GM19467 (cell line): ENCODE measurements around the gene DGLUCY.
"Not testable (repeated sequence)": the region's sequence is repeated elsewhere in the genome, so short reads cannot be mapped to it uniquely, and the experiment has no call there.

Source experiments
- ATAC-seq: cut with Tn5 transposase; IDR thresholded peaks from one replicate; pipeline ENCODE4 v1.9.1; 2021; ENCODE audit warnings: mild to moderate bottlenecking, moderate library complexity; ENCODE audit not compliant: unreplicated experiment

DGLUCY gene

DNA sequence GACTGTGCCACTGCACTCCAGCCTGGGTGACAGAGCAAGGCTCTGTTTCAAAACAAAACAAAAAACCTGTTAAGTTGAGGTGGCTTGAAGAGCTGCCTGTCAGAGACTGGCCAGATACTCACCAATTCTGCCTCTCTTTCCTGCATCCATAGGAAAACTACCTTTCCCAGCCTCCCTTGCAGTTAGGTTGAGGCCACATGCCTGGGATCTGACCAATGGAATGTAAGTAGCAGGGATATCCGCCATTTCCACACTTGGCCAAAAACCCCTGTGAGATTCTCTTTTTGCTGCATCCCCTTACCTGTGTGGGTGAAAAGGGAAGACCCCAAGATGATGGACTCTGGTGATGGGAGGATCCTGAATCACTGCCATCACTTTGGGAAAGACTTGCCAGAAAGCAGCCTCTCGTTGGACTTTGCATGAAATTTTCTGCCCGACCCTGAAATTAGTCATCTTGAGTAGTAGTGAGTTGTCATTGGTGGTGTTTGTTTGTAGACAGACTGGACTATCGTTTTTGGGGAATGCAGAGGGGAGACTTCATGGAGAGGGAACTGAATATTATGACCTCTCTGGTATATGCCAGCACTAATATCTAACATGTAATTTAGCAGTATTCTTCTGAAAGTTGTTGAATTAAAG is 116.6 kb downstream of the DGLUCY start:
- no peak for ATAC-seq

DNA sequence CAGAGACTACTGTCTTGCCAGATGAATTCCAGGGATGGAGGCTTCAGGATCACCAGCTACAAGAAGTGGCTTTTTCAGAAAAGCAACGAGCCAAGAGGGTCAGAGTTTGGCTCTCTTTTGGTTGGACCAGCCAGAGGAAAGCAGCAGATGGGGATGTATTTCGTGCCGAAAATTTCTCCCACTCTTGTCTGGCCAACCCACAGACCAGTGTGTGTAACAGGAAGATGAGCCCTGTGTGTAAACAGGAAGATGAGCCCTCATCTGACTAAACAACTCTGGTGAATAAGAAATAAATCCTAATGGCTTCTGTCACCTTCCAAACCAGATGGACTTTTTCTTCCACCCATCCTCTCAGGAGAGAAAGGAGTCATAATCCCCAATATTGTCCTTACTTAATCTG is 117.6 kb downstream of the DGLUCY start:
- ATAC-seq = no peak

DNA sequence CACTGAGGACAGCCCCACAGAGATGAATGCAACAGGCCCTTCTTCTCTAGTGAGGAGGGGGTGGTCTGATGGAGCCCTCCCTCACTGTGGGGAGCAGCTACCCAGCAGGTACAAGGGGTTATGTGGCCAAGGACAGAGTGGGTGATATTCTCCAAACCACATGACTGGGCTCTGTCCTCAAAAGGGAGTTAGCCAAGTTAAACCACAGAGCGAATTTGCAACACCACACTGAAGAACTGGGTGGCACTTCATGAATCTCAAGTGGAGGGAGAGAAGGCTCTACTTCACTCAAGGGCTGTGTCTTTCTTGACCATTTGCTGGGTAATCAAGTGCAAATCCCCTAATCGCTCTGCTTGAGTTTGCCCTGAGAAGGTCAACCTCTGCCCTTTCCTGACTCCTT is 118.2 kb downstream of the DGLUCY start:
- no peak for ATAC-seq

DNA sequence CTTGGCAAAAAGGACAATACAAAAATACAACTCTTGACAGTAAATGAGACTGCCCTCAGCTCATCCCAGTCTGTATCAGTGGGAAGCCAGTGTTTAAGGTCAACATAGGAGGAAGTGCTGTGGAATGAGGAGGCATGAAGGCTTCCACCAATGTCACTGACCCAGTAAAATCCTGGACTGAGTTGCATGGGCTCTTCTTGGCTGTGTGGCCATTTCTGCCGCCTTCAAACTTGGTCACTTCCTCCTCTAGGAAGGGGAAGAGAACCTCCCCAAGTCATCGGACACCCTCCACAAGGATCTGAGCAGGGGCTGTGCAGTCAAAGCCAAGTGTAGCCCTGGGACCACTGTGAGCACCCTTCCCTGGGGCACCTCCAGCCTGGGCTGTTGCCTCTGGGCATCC is 118.7 kb downstream of the DGLUCY start:
- no peak for ATAC-seq

DNA sequence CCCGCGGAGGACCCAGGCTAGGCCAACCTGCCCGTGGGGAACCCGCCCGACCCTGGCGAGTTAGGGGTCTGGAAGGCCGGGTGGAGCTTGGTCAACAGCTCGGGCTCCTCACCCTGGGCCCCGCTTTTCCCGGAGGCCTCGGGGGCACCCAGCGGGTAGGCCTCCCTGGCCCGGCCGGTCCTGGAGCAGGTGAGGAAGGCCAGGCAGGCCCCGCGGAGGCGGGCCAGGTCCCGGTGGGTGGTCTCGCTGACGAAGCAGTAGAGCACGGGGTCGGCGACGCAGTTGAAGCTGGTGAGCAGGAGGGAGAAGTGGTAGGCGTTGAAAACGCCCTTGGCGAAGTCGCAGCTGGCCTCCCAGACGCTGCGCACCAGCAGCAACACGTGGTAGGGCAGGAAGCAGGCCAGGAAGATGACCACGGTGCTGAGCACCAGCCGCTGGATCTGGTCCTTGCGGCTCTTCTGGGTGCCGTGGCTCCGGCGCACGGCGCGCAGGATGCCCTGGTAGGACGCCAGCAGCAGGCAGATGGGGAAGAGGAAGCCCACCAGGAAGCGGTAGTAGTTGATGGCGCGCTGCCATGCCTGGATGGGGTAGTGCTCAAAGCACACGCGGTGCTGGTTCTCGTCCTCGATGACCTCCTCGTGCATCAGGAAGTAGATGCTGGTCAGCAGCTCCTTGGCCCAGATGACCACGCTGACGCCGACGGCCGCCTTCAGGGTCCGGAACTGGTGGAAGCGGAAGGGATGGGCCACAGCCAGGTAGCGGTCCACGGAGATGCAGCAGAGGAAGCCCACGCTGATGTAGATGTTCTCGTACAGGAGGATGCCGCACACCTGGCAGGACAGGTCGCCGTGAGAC is 120.3 kb downstream of the DGLUCY start:
- ATAC-seq = no peak

DNA sequence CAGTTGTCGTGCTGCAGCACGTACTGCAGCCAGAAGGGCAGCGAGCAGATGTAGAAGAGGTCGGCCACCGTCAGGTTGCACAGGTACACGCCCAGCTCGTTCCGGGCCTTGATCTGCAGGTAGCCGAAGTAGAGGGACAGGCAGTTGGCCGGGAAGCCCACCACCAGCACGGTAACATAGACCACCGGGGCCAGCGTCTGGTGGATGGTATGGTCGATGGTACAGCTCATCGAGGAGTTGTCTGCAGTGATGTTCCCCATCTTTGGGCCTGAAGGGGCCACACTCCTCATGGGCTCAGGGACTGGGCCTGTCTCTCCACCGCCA is 120.9 kb downstream of the DGLUCY start:
- ATAC-seq = no peak

DNA sequence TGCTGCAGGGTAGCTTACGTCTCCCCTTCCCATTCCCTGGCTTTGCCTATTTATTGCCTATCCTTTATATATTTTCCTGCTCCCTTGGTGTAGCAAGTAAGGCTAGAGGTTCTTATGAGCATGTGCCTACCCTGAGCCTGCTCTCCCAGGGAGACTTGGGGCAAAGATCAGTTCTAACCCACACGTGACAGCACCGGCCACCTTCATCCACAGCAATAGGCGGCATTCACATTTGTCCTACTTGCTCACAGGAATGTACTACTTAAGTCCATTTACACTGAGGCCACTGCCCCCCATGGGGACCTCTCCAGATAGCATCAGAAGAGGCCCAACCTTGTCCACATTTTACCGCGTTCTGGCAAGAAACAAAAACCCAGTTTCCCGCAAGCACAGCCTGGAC is 122.0 kb downstream of the DGLUCY start:
- ATAC-seq = no peak

DNA sequence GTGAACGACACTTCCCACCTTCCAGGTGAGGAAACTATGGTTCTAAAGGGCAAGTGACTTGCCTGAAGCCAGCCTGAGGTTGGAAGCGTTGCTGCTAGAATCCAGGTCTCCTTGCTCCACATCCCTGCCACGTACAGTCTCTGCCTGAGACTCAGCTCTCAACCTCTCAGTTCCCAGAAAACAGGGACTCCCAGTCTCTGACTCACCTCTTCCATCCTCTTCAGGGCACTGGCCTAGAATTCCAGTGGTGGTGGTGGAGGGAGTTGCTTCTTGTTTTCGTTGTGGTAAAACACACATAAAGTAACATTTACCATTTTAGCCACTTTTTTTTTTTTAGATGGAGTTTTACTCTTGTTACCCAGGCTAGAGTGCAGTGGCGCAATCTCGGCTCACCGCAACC is 123.3 kb downstream of the DGLUCY start:
- ATAC-seq = no peak

DNA sequence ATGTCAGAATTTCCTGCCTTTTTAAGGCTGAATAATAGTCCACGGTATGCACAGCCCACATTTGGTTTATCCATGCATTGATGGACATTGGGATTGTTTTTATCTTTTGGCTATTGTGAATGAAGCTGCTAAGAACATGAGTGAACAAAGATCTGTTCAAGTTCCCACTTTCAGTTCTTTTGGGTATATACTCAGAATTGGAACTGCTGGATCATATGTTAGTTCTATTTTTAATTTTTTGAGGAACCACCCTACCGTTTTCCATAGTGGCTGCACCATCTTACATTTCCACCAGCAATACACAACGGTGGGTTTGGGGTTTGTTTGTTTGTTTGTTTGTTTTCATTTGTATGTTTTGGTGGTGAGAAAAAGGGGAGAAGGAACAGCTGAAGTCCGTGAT is 124.2 kb downstream of the DGLUCY start:
- no peak for ATAC-seq

DNA sequence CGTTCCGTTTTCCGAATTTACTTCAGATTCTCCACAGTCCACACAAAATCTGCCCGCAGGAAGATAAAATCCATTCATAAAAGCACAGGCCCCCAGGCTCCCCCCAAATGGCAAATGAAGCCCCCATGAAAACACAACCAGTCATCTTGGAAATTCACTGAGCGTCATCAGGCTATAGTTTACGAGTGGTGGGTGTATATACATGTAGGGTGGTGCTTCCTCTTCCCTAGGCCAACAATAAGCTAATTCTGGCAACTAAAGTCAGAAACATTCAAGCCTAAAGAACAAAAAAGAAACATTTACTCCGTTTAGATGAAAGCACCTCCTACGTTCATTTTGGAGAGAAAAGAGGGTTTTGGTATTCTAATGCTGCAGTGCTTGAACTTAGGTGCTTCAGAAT is 124.8 kb downstream of the DGLUCY start:
- no peak for ATAC-seq

DNA sequence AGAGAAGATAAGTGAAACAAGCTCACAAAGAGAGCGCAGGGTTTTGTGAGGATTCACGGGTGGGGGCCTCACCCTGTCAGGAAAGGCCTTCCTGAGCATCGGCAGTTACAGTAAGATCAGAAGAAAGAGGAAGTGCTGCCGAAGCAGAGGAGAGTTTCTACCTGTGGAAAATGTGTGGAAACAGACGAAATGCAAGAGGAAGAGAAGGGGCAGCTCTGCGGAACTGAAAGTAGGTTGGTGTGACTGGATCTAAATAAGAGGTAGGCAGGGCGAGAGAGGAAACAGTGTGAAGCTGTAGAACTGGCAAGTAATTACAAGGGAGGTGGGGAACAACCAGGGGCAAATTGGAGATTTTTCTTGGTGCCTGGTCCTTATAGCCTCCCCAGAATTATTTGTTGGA is 128.0 kb downstream of the DGLUCY start:
- ATAC-seq = peak; percentile 59

DNA sequence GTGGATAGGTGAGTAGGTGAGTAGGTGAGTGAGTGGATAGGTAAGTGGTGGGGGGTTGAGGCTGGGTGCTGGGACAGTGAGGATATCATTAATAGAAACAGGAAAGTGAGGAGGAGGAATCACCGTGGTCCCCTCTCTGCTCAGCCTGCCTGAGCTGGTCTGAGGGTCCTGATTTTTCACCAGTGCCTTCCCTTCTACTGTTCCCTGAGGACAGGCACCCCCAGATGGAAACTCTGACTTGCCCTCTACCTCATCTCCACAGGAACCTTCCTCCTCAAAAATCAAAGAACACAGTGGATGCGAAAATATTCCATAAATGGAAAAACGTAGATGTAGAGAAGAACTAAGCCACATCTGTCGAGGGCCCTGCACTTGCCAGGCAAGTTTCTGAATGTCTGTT is 128.8 kb downstream of the DGLUCY start:
- ATAC-seq = no peak

DNA sequence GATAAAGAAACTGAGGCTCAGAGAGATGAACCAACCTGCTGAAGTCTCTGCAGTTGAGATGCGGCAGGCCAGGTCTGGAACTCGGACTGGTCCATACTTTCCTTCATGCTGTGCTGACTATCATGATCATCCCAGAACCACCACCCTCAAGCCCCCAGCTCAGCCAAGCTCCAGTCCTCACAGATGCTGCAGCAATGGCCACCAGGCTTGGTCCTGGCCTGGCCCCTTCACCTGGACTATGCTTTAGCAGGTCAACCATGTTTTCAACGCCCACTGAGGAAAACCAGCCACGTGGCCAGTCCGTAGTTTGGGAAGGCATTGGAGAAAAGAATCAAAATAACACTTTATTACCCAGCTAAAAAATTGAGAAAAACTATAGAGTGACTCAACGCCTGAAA is 129.2 kb downstream of the DGLUCY start:
- ATAC-seq = no peak

DNA sequence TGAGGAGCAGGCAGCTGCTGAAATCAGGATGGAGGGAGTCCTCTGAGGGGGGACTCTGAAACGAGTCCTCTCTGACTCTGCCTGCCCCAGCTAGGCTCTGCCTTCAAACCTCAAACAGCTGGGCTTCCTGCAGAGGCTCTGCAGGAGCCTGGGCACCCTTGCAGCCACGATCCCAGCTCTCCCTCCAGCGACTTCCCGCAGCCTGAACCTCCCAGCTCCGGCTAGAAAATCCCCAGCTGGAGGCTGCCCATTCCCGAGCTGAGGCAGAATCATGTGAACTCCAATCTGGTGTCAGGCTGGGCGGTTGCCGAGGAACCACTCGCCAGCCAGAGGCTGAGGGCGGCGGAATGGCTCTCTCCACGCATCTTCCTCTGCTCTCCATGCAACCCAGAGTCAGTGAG is 130.6 kb downstream of the DGLUCY start, which contains the start of gene GPR68:
Gene GPR68, minus strand, starts transcription at position 204 of the 401 bp plus-strand sequence. CDS start 9,654 bp downstream, outside the sequence.
- no peak for ATAC-seq

DNA sequence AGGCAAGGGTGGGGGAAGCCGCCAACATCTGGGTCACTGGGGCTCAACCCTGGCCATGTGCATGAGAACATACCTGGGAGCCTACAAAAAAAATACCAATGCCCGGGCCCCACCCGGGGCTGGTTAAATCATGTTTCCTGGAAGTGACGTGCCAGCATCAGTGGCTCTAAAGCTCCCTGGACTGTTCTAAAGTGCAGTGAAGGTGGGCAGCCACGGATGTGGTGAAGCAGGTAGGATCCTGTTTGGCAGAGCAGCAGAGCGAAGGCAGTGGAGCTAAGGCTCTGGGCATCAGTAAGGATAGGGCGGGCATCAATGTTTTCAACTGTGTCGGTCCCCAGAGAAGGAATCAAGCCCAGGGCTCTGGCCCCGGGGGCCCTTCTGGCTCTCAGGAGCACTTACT is 131.2 kb downstream of the DGLUCY start:
- ATAC-seq = no peak

DNA sequence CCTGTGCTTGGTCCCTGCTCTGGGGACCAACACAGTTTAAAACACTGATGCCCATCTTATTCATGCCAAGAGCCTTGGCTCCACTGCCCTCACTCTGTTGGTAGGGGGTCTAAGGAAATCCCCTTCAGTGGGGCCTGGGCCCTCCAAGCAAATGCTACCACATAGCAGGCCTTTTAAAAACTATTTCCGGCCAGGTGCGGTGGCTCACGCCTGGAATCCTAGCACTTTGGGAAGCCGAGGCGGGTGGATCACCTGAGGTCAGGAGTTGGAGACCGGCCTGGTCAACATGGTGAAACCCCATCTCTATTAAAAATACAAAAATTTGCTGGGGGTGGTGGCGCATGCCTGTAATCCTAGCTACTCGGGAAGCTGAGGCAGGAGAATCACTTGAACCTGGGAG is 131.7 kb downstream of the DGLUCY start:
- not testable (repeated sequence) for ATAC-seq

DNA sequence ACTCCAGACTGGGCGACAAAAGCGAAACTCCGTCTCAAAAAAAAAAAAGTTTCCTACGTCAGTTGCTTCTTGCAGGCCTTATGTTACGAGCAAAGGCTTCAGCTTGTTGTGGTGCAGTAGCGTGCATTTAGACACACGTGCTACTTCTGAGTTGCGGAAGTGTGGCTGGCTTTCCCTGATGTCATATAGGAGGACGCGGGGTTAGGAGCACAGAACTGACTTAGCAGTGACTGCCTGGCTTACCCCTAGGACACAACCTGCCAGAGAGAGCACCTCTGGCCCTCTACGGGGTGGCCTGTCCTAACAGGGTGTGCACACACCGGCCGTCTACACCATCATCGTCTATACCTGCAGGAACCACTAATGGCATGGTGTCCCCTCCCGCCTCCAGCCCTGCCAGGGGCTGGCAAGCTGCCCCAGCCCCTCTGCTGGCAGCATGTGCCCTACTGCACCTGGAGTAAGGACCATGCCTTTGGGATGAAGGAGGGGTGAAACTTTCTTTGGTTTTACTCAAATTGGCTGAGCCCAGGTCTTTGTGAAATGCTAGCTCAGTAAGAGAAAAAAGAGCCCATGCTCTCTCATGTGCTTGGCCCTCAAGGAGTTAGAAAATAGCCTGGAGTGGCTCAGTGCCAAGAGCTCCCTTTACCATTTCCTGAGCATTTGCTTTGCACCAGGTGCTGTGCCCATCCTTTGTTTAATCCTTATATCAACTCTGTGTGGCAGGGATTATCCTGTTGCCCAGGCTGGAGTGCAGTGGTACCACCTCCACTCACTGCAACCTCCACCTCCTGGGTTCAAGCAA is 132.4 kb downstream of the DGLUCY start:
- no peak for ATAC-seq

DNA sequence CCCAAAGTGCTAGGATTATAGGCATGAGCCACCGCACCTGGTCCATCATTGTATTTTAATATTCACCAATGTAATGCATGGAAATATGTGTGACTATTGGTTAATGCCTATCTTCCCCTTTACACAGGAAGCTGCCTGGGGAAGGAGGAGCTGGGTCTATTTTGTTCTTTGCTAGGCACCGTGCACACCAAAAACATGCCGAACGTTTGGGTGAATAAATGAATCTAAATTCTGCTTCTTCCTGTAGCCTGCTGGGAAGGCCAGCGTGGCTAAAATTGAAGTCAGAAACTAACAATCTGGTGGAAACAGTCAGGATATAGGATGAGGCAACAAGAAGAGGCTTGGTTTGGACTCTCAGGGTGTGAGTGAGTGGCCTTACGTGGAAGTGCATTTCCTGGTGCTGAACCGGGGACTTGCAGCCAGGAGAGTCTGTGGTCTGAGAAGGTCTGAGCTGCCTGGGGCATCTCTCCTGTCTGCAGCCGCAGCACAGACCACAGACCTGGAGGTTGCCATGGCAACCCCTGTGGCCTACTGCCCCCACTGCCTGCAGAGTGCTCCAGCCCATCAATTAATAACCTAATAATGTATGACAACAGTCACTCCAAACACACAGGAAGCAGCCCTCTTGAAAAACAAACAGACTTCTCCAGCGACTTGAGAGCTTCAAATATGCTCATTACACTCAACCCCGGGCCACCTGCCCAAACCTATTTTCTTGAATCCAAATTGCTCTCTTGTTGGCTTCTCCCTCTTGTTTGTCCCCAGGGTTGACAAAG is 136.2 kb downstream of the DGLUCY start:
- ATAC-seq = peak; percentile 92

DNA sequence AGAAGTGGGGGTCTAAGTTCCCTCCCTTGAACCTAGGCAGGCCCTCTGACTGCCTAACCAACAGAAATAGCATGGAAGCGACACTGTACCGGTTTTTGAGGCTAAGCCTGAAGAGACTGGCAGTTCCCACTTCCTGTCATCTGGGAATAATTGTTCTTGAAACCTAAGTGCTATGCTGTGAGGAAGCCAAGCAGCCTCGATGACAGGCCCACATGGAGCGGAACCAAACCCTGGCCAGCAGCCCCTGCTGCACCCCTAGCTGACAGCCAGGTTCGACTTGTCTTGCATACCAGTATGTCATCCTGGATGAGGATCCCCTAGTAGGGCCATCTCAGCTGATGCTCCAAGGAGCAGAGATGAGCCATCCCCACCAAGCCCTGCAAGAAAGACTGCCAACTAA is 137.0 kb downstream of the DGLUCY start:
- no peak for ATAC-seq

DNA sequence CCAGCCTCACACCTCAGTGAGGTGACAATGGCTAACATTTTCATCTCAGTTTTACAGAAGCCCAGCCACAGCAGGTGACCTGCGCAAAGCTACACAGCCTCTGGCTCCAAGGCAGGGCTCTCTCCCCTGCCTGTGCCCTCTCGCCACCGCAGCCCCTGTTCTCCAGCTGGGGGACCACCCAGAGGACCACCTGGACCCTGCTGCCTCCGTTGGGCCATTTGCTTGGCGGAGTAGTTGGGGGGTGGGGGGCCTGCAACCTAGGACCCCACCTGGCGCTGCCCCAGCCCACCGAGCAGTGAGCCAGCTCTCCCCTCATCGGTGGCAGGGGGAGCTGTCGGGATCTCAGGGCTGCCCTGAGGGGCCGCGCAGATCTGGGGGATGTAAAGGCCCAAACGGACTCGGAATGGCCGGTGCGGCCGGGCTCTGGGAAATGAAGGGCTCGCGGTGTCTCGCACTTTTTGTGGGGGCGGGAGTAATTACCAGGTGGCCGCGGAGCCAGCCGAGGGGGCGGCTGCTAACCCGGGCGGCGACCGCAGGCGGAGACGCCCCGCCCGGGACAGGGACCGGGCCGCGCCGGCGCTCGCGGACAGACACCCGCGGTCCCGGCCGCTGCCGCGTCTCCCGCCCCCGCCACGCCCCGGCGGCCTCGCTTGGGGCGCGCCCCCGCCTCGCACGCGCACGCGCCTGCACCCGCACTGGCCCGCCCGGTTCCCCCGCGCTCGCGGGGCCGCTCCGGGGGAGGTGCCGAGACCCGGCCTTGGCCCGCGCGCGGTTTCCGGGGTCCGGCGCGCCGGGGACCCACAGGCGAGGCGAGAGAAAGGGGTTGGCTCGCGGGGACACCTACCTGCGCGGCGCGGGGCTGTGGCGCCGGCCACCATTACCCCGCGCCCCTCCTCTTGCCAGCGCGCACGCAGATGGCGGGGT is 139.3 kb downstream of the DGLUCY start:
- ATAC-seq = no peak
